PC-3 (cell line): ENCODE data around the gene CYP11A1.

ENCODE experiments used
- CTCF ChIP-seq: fragments of 300-600 bp; sonication (generic); conservative IDR thresholded peaks from 2 replicates; pipeline ENCODE4 v1.5.1; 2017; ENCODE audit warnings: antibody characterized with exemption, low read depth, mild to moderate bottlenecking, low read length
- EZH2 ChIP-seq: fragments of 300-600 bp; sonication (generic); IDR thresholded peaks from one replicate; pipeline ENCODE4 v1.6.1; 2017; ENCODE audit warnings: antibody characterized with exemption, mild to moderate bottlenecking, low read length; ENCODE audit not compliant: unreplicated experiment
- EZH2phosphoT487 ChIP-seq: fragments of 300-600 bp; sonication (generic); IDR thresholded peaks from 2 replicates; pipeline ENCODE4 v1.6.1; 2018; ENCODE audit warnings: mild to moderate bottlenecking, antibody characterized with exemption, low read length, borderline replicate concordance

- TF ChIP-seq CTCF (no peak), EZH2phosphoT487 (no peak), EZH2 (no peak)
Observed at GRCh38 chr15:74336061-74337005, 31.1 kb downstream of the CYP11A1 start.
